Suprapubic skin (tissue), 4 donors: Measurements from ENCODE around the gene TMEM150C.
"Not testable (repeated sequence)": the region's sequence is repeated elsewhere in the genome, so short reads cannot be mapped to it uniquely, and the experiment has no call there.

ENCODE experiments used
- CTCF ChIP-seq, 2 donors: fragments of 200-600 bp in 1 of 2; fragments of 450-650 bp in 1 of 2; sonication (generic) in 1 of 2; IDR thresholded peaks; one replicate each; pipeline ENCODE4 v1.5.1; 2016 to 2019; ENCODE audit warnings: antibody characterized with exemption in 2 of 2, mild to moderate bottlenecking in 1 of 2, moderate library complexity in 1 of 2
- POLR2A ChIP-seq, 2 donors: fragments of 450-650 bp; IDR thresholded peaks; one replicate each; pipeline ENCODE4 v1.6.1; 2017; ENCODE audit warnings: antibody characterized with exemption in 2 of 2, mild to moderate bottlenecking in 2 of 2, moderate library complexity in 2 of 2
- POLR2AphosphoS5 ChIP-seq, 3 donors: sonication (generic); formaldehyde crosslinking; IDR thresholded peaks; one replicate each; pipeline ENCODE4 v1.6.1; 2017; ENCODE audit warnings: antibody characterized with exemption in 3 of 3

GRCh38 chr4:82559090-82559734 is 2.6 kb downstream of the TMEM150C start:
- not testable (repeated sequence) for TF ChIP-seq CTCF, POLR2A, POLR2AphosphoS5 (IDR thresholded peaks at IDR 0.05)
